ENCODE data around the gene CAMTA1. TPM values are rescaled to one million over a fixed set of nuclear protein-coding genes. Genes with fewer than 3 reads are reported as not detected.
"Not testable (repeated sequence)": the region's sequence is repeated elsewhere in the genome, so short reads cannot be mapped to it uniquely, and the experiment has no call there.

CAMTA1 gene
- total RNA-seq, 1 experiment from 2014 or later: 118 TPM

DNA sequence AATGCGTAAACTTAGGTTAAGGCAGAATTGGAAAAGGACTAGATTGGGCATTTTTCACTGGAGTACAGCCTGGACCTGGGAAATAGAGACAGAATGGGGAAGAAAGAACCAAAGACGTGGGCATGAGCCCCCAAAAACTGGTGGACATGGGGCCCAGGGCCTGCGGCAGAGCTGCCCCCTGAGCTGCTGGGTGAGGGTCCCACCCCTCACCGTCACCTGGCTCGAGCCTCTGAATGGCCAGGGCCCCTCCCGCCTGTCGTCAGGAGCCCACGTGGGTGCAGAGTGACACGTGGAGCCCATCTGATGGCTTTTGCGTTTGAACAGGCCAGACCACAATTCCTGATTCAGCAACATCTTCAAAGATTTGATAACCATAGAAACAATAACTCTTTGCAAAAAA lies 624.9 kb downstream of the CAMTA1 start:
- Histone ChIP-seq H3K4me3 (ENCODE audit: low read length) (no peak overlapping the region), H3K27me3 (ENCODE audit: low read length) (no peaks in the 10 kb centered on the region), H3K27ac (ENCODE audit: low read length) (no peak overlapping the region), H2AFZ (ENCODE audit: low read length) (no peak overlapping the region), H3K9me3 (ENCODE audit: low read length) (no peaks in the 10 kb centered on the region), H4K20me1 (ENCODE audit: insufficient read depth, low read depth, low read length) (0 out of 2 replicates have a peak, but pooled peaks cover 5% of the 10 kb centered on the region), H3K4me2 (ENCODE audit: low read depth, low read length, poor library complexity, severe bottlenecking) (no peak overlapping the region), H3K4me1 (ENCODE audit: low read length) (peaks cover 16% of the 10 kb centered on the region), H3K79me2 (ENCODE audit: low read length) (no peaks in the 10 kb centered on the region), H3K9me2 (replicated peaks; ENCODE audit: insufficient read depth, low read length) (no peaks in the 10 kb centered on the region), H3K36me3 (ENCODE audit: insufficient read depth, low read length) (no peaks in the 10 kb centered on the region), H3K9ac (ENCODE audit: low read length) (no peak overlapping the region)
- DNase-seq: no peak

DNA sequence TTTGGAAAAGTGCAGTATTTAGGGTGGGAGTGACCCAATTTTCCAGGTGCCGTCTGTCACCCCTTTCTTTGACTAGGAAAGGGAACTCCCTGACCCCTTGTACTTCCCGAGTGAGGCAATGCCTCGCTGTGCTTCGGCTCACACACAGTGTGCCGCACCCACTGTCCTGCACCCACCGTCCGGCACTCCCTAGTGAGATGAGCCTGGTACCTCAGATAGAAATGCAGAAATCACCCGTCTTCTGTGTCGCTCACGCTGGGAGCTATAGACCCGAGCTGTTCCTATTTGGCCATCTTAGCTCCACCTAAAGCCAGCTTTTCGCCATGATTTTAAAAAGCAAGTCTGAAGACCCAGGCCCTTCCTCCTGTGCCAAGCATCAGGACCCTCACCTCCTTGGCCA lies 632.4 kb downstream of the CAMTA1 start:
- H3K4me3 ChIP-seq (ENCODE audit: low read length); H3K27me3 ChIP-seq (ENCODE audit: low read length); H3K27ac ChIP-seq (ENCODE audit: low read length); H3K4me1 ChIP-seq (ENCODE audit: low read length); H2AFZ ChIP-seq (ENCODE audit: low read length); H3K9ac ChIP-seq (ENCODE audit: low read length); H4K20me1 ChIP-seq (ENCODE audit: insufficient read depth, low read depth, low read length); H3K9me2 ChIP-seq (replicated peaks; ENCODE audit: insufficient read depth, low read length); H3K4me2 ChIP-seq (ENCODE audit: low read depth, low read length, poor library complexity, severe bottlenecking); H3K36me3 ChIP-seq (ENCODE audit: insufficient read depth, low read length); H3K9me3 ChIP-seq (ENCODE audit: low read length); H3K79me2 ChIP-seq (ENCODE audit: low read length); DNase-seq: not testable (repeated sequence)

DNA sequence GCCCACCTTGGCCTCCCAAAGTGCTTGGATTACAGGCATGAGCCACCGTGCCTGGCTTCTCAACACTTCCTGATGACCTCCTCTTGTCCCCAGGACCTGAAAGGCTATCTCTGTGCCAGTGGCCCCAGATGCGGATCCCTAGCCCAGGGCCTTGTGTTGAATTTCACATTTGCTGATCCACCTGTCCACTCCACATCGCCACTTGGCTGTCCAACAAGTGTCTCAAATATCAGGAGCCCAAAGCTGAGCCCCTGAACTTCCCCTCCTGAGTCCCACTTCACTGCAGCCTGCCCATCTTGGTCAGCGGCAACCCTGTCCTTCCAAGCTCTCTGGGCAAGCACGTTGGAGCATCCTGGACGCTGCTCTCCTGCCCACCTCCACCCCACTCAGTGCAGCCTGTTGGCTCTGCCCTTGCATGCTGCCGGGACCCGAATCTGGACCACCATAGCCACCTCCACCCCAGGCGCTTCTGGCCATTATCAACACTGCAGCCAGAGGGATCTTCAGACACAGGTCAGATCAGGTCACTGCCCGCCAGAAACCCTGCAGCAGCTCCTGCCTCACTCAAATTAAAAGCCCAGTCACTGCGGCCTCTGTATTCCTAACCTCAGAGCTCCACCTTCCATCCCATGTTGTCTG lies 633.3 kb downstream of the CAMTA1 start:
- H3K9ac ChIP-seq (ENCODE audit: low read length): no peak overlapping the region
- H3K79me2 ChIP-seq (ENCODE audit: low read length): no peaks in the 10 kb centered on the region
- no peaks in the 10 kb centered on the region for H3K9me3 ChIP-seq (ENCODE audit: low read length)
- H3K4me1 ChIP-seq (ENCODE audit: low read length): no peaks in the 10 kb centered on the region
- 0 out of 2 replicates have a peak, but pooled peaks cover 5% of the 10 kb centered on the region for H4K20me1 ChIP-seq (ENCODE audit: insufficient read depth, low read depth, low read length)
- no peaks in the 10 kb centered on the region for H3K36me3 ChIP-seq (ENCODE audit: insufficient read depth, low read length)
- no peaks in the 10 kb centered on the region for H3K9me2 ChIP-seq (replicated peaks; ENCODE audit: insufficient read depth, low read length)
- no peak for DNase-seq
- H3K4me2 ChIP-seq (ENCODE audit: low read depth, low read length, poor library complexity, severe bottlenecking): no peak overlapping the region
- H3K27ac ChIP-seq (ENCODE audit: low read length): no peak overlapping the region
- H3K4me3 ChIP-seq (ENCODE audit: low read length): no peak overlapping the region
- no peaks in the 10 kb centered on the region for H3K27me3 ChIP-seq (ENCODE audit: low read length)
- no peak overlapping the region for H2AFZ ChIP-seq (ENCODE audit: low read length)

DNA sequence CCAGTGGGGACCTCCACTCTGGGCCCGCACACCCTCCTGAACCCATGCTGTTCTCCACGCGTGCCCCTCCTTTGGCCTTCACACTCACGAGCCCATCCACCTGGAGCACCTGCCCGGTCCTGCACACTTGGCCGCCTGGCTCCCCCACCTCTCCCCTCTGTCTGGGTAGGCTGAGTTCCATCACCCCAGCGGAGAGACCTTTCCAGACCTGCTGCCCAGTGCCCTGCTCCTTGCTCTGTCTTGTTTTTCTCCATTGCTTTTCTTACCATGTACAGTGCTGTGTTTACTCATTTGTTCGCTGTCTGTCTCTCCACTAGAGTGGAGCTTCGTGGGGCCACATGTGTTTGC lies 634.8 kb downstream of the CAMTA1 start:
- Histone ChIP-seq H3K4me1 (ENCODE audit: low read length) (no peaks in the 10 kb centered on the region), H3K79me2 (ENCODE audit: low read length) (no peaks in the 10 kb centered on the region), H4K20me1 (ENCODE audit: insufficient read depth, low read depth, low read length) (0 out of 2 replicates have a peak, but pooled peaks cover 5% of the 10 kb centered on the region), H3K9me2 (replicated peaks; ENCODE audit: insufficient read depth, low read length) (no peaks in the 10 kb centered on the region), H2AFZ (ENCODE audit: low read length) (no peak overlapping the region), H3K36me3 (ENCODE audit: insufficient read depth, low read length) (no peaks in the 10 kb centered on the region), H3K4me3 (ENCODE audit: low read length) (no peak overlapping the region), H3K27me3 (ENCODE audit: low read length) (no peaks in the 10 kb centered on the region), H3K9me3 (ENCODE audit: low read length) (no peaks in the 10 kb centered on the region), H3K4me2 (ENCODE audit: low read depth, low read length, poor library complexity, severe bottlenecking) (no peak overlapping the region), H3K9ac (ENCODE audit: low read length) (no peak overlapping the region), H3K27ac (ENCODE audit: low read length) (no peak overlapping the region)
- no peak for DNase-seq

DNA sequence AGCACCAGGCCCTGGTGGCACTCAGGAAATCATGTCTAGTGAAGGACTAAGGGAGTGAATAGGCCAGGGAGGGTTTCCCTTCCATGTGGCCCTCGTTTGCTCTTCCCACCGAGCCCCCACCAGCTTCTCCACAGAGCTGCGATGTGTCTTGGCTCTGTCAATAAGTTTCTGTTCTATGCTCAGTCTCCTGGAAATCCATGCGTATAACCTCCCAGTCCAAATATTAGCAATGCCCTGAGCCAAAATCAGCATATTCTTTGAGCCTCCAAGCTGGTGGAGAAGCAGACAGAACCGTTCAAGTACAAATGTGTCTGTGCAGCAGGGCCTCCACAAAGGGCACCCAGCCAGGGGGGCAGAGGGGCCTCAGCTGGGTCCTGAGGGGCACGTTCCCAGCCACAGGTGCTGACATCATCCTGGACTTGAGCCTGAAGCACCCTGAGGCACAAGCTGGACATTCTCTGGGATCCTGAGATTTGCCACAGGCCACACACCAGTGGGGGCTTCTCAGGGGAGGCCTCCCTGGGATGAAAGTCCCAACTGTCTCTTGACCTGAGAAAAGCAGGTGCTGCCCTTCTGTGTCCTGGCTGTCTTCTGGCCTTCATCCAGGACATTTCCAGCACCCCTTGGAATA lies 635.3 kb downstream of the CAMTA1 start:
- no peaks in the 10 kb centered on the region for H3K9me3 ChIP-seq (ENCODE audit: low read length)
- H2AFZ ChIP-seq (ENCODE audit: low read length): no peak overlapping the region
- H4K20me1 ChIP-seq (ENCODE audit: insufficient read depth, low read depth, low read length): 0 out of 2 replicates have a peak, but pooled peaks cover 5% of the 10 kb centered on the region
- H3K4me2 ChIP-seq (ENCODE audit: low read depth, low read length, poor library complexity, severe bottlenecking): no peak overlapping the region
- H3K9ac ChIP-seq (ENCODE audit: low read length): no peak overlapping the region
- no peak overlapping the region for H3K27ac ChIP-seq (ENCODE audit: low read length)
- H3K27me3 ChIP-seq (ENCODE audit: low read length): no peaks in the 10 kb centered on the region
- H3K4me1 ChIP-seq (ENCODE audit: low read length): no peaks in the 10 kb centered on the region
- H3K36me3 ChIP-seq (ENCODE audit: insufficient read depth, low read length): no peaks in the 10 kb centered on the region
- H3K79me2 ChIP-seq (ENCODE audit: low read length): no peaks in the 10 kb centered on the region
- H3K9me2 ChIP-seq (replicated peaks; ENCODE audit: insufficient read depth, low read length): no peaks in the 10 kb centered on the region
- H3K4me3 ChIP-seq (ENCODE audit: low read length): no peak overlapping the region
- DNase-seq: no peak

DNA sequence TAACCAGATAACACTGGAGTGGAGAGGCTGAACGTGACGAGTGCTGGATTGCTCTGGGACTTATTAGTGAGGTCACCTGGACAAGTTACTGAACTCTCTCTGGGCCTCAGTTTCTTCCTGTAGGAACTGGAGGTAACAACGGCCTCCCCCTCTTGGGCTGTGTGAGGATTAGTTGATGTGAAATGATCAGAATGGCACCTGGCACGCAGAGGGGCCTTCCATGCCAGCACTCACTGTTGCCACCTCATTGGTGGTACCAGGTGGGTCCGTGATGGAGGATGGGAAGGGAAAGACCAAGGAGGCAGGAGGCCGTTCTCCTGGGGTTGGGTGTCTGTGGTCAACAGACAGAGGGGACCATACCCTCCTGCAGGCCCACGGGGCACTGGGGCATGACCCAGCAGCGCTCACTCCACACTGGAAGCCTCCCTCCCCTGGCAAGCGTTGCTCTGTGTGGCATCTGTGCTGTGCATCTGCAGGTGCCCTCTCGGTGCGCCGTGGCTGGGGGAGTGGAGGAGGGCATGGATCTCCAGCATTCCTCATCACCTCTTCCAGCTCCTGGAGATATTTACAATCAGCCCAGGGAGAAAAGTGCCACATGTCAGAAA lies 636.3 kb downstream of the CAMTA1 start:
- 0 out of 2 replicates have a peak, but pooled peaks cover 5% of the 10 kb centered on the region for H4K20me1 ChIP-seq (ENCODE audit: insufficient read depth, low read depth, low read length)

DNA sequence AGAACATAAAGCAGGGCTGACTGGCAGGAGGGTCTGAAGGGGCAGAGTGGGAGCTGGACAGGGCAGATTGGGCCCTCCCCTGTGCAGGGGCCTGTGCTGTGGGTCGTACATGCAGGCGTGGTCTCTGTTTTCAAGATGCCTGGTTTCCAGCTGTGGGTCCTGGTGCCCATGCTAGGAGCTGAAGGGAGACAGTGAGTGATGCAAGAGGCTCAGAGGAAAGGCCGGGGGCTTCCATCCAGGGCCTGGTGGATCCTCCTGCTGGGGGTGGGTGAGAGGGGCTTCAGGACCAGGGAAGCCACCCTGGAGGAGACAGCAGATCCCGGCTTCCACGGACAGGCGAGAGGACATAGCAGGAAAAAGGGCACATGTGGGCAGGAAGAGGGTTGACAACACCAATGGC lies 636.8 kb downstream of the CAMTA1 start:
- no peak overlapping the region for H3K4me2 ChIP-seq (ENCODE audit: low read depth, low read length, poor library complexity, severe bottlenecking)
- 0 out of 2 replicates have a peak, but pooled peaks cover 5% of the 10 kb centered on the region for H4K20me1 ChIP-seq (ENCODE audit: insufficient read depth, low read depth, low read length)
- H3K9me2 ChIP-seq (replicated peaks; ENCODE audit: insufficient read depth, low read length): no peaks in the 10 kb centered on the region
- no peak overlapping the region for H3K4me3 ChIP-seq (ENCODE audit: low read length)
- H3K9ac ChIP-seq (ENCODE audit: low read length): no peak overlapping the region
- no peak overlapping the region for H2AFZ ChIP-seq (ENCODE audit: low read length)
- no peaks in the 10 kb centered on the region for H3K27me3 ChIP-seq (ENCODE audit: low read length)
- H3K36me3 ChIP-seq (ENCODE audit: insufficient read depth, low read length): no peaks in the 10 kb centered on the region
- H3K4me1 ChIP-seq (ENCODE audit: low read length): no peaks in the 10 kb centered on the region
- H3K79me2 ChIP-seq (ENCODE audit: low read length): no peaks in the 10 kb centered on the region
- no peak overlapping the region for H3K27ac ChIP-seq (ENCODE audit: low read length)
- no peaks in the 10 kb centered on the region for H3K9me3 ChIP-seq (ENCODE audit: low read length)
- DNase-seq: no peak

More for the DNA sequence above, 636.3 kb downstream of the CAMTA1 start:
- no peak for DNase-seq
- H3K9ac ChIP-seq (ENCODE audit: low read length): no peak overlapping the region
- H3K79me2 ChIP-seq (ENCODE audit: low read length): no peaks in the 10 kb centered on the region
- no peaks in the 10 kb centered on the region for H3K4me1 ChIP-seq (ENCODE audit: low read length)
- H2AFZ ChIP-seq (ENCODE audit: low read length): no peak overlapping the region
- H3K9me2 ChIP-seq (replicated peaks; ENCODE audit: insufficient read depth, low read length): no peaks in the 10 kb centered on the region
- H3K27ac ChIP-seq (ENCODE audit: low read length): no peak overlapping the region
- H3K4me2 ChIP-seq (ENCODE audit: low read depth, low read length, poor library complexity, severe bottlenecking): no peak overlapping the region
- H3K9me3 ChIP-seq (ENCODE audit: low read length): no peaks in the 10 kb centered on the region
- H3K4me3 ChIP-seq (ENCODE audit: low read length): no peak overlapping the region
- no peaks in the 10 kb centered on the region for H3K36me3 ChIP-seq (ENCODE audit: insufficient read depth, low read length)
- no peaks in the 10 kb centered on the region for H3K27me3 ChIP-seq (ENCODE audit: low read length)

DNA sequence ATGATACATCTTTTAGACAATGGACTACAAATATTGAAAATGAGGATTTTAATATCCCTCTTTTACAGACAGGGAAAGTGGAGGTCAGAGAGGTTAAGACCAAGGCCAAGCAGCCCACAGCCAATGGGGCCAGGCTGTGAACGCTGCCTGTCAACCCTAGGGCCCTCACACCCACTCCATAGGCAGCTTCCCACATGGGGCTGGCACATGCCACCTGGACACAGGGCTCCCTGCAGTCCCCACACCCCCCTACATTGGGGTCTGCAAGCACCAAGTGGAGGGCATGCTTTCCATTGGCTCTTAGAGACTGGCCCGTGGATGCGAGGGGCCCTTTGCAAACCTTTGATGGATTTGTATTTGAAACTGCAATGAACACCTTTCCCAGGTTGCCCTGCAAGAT lies 637.3 kb downstream of the CAMTA1 start:
- no peaks in the 10 kb centered on the region for H3K9me3 ChIP-seq (ENCODE audit: low read length)
- H3K4me3 ChIP-seq (ENCODE audit: low read length): no peak overlapping the region
- H3K9me2 ChIP-seq (replicated peaks; ENCODE audit: insufficient read depth, low read length): no peaks in the 10 kb centered on the region
- H3K27ac ChIP-seq (ENCODE audit: low read length): no peak overlapping the region
- H3K4me2 ChIP-seq (ENCODE audit: low read depth, low read length, poor library complexity, severe bottlenecking): no peak overlapping the region
- H4K20me1 ChIP-seq (ENCODE audit: insufficient read depth, low read depth, low read length): 0 out of 2 replicates have a peak, but pooled peaks cover 6% of the 10 kb centered on the region
- H3K79me2 ChIP-seq (ENCODE audit: low read length): no peaks in the 10 kb centered on the region
- no peaks in the 10 kb centered on the region for H3K27me3 ChIP-seq (ENCODE audit: low read length)
- H3K4me1 ChIP-seq (ENCODE audit: low read length): no peaks in the 10 kb centered on the region
- H2AFZ ChIP-seq (ENCODE audit: low read length): no peak overlapping the region
- no peak overlapping the region for H3K9ac ChIP-seq (ENCODE audit: low read length)
- DNase-seq: no peak
- no peaks in the 10 kb centered on the region for H3K36me3 ChIP-seq (ENCODE audit: insufficient read depth, low read length)
